Measurements from ENCODE around the gene SLCO4A1.

SLCO4A1 gene

DNA sequence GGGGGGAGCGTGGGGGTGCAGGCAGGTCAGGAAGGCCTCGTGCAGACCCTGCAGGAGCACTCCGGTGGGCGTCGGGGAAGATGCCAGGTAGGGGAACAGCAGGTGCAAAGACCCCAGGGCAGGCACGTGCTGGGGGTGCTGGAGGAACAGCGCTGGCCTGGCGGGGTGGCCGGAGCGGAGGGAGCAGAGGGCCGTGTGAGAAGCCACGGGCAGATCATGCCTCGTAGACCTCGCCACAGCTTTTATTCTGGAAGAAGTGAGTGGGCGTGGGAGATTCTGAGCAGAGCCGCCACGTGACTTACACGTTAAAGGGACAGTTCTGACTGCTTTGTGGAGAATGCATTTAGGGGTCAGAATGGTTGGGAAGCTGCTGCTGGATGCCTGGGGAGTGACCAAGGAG lies 75.6 kb downstream of the SLCO4A1 start:
- DNase-seq (ENCODE audit: low spot score), result no peak

DNA sequence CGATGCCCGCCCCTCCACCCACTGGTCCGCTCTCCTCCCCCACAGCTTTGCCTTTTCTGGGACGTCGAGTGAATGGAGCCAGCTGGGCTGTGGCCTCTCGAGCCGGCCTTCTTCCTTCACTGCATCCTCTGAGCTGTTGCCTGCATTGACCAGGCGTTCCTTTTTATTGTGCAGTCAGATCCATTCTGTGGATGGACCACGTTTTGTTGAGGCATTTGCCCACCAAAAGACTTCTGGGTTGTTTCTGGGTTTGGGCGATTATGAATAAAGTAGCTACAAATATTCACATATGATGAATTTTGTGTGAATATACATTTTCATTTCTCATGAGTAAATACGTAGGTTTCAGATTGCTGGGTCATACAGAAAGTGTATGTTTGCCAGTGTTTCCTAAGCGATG lies 76.2 kb downstream of the SLCO4A1 start:
- no peak for DNase-seq (ENCODE audit: low spot score)

DNA sequence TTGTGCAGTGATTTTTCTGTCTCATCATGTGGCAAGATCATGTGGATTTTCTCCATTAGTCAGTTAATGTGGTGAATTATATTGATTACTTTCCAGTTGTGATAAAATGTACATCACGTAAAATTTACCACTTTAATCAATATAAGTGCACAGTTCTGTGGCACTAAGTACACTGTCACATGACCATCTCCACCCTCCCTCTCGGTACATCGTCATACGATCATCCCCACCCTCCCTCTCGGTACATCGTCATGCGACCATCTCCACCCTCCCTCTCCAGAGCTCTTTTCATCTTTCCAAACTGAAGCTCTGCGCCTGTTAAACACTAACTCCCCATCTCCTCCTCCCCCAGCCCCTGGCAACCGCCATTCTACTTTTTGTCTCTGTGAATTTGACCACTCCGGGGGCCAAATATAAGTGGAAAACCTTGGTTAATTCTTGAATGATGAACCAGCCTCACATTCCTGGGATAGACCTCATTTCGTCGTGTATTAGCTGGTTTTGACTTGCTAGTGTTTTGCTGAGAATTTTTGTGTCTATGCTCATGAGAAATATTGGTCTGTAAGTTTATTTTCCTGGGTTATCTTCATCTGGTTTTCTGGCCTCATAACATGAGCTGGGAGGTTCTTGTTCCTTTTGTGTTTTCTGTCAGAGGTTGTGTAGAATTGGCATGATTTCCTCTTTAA lies 77.1 kb downstream of the SLCO4A1 start:
- no peak for DNase-seq (ENCODE audit: low spot score)

Measured in iPS-NIHi11 (cell line).